IMR-90 (cell line): Measurements from ENCODE around the gene SAMD7.

Experiments
- CEBPB ChIP-seq: IDR thresholded peaks from 2 replicates; pipeline ENCODE4 v1.6.1; 2012; ENCODE audit warnings: low read depth, low read length, improper control_type of control experiment
- CTCF ChIP-seq: conservative IDR thresholded peaks from 2 replicates; pipeline ENCODE4 v1.5.1; 2012; ENCODE audit warnings: mild to moderate bottlenecking, low read depth, low read length, improper control_type of control experiment
- MXI1 ChIP-seq: IDR thresholded peaks from 2 replicates; pipeline ENCODE4 v1.6.1; 2012; ENCODE audit warnings: low read depth, mild to moderate bottlenecking, low read length, moderate library complexity, borderline replicate concordance
- POLR2A ChIP-seq: IDR thresholded peaks from 2 replicates; pipeline ENCODE4 v1.6.1; 2012; ENCODE audit warnings: mild to moderate bottlenecking, low read depth, low read length
- RAD21 ChIP-seq: IDR thresholded peaks from 2 replicates; pipeline ENCODE4 v1.6.1; 2012; ENCODE audit warnings: low read length, improper control_type of control experiment
- RCOR1 ChIP-seq: IDR thresholded peaks from 2 replicates; pipeline ENCODE4 v1.6.1; 2012; ENCODE audit warnings: mild to moderate bottlenecking, low read length, improper control_type of control experiment; ENCODE audit not compliant: insufficient replicate concordance
- RFX5 ChIP-seq: IDR thresholded peaks from 2 replicates; pipeline ENCODE4 v1.8.0; 2012; ENCODE audit warnings: low read depth, mild to moderate bottlenecking, low read length, moderate library complexity
- SMC3 ChIP-seq: fragments of 150-350 bp; IDR thresholded peaks from 2 replicates; pipeline ENCODE4 v1.6.1; 2016; ENCODE audit warnings: low read depth, mild to moderate bottlenecking, antibody characterized with exemption, low read length, moderate library complexity
- TF ChIP-seq, protein P1 (sequence below): fragments of 150-350 bp; IDR thresholded peaks from 2 replicates; pipeline ENCODE4 v1.6.1; 2016; ENCODE audit warnings: low read depth, mild to moderate bottlenecking, low read length, moderate library complexity, borderline replicate concordance
- TF ChIP-seq, protein P2 (sequence below): fragments of 150-350 bp; IDR thresholded peaks from 2 replicates; pipeline ENCODE4 v1.6.1; 2017; ENCODE audit warnings: mild to moderate bottlenecking, antibody characterized with exemption, low read length, low read depth

DNA sequence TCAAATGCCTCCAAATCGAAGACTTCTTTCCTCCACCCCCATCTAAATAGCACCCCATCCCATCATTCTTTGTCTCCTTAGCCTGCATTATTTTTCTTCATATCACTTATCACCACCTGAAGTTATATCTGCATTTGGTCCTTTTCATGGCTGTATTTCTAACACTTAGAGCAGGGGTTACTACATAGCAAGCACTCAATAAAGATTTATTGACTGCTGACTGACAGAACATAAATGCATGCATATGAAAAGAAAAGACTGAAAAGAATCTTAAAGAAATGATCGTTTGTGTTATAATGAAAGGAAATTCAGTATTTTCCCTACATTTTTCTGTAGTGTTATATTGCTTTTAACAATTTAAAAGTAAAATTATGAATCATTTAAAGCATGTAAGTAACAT is 43.0 kb upstream of the SAMD7 start:
- TF ChIP-seq SMC3 (no peak), POLR2A (no peak), CTCF (no peak), RAD21 (no peak), RFX5 (no peak), MXI1 (no peak), CEBPB (no peak), RCOR1 (no peak)
- TF ChIP-seq, protein P1, sequence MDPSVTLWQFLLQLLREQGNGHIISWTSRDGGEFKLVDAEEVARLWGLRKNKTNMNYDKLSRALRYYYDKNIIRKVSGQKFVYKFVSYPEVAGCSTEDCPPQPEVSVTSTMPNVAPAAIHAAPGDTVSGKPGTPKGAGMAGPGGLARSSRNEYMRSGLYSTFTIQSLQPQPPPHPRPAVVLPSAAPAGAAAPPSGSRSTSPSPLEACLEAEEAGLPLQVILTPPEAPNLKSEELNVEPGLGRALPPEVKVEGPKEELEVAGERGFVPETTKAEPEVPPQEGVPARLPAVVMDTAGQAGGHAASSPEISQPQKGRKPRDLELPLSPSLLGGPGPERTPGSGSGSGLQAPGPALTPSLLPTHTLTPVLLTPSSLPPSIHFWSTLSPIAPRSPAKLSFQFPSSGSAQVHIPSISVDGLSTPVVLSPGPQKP, result no peak
- TF ChIP-seq, protein P2, sequence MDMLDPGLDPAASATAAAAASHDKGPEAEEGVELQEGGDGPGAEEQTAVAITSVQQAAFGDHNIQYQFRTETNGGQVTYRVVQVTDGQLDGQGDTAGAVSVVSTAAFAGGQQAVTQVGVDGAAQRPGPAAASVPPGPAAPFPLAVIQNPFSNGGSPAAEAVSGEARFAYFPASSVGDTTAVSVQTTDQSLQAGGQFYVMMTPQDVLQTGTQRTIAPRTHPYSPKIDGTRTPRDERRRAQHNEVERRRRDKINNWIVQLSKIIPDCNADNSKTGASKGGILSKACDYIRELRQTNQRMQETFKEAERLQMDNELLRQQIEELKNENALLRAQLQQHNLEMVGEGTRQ, result no peak
